HG03342 (cell line): ENCODE data around the gene LIPE.

Source experiments
- ATAC-seq: cut with Tn5 transposase; IDR thresholded peaks from one replicate; pipeline ENCODE4 v1.9.1; 2021; ENCODE audit warnings: mild to moderate bottlenecking, moderate library complexity; ENCODE audit not compliant: unreplicated experiment

The LIPE gene

DNA sequence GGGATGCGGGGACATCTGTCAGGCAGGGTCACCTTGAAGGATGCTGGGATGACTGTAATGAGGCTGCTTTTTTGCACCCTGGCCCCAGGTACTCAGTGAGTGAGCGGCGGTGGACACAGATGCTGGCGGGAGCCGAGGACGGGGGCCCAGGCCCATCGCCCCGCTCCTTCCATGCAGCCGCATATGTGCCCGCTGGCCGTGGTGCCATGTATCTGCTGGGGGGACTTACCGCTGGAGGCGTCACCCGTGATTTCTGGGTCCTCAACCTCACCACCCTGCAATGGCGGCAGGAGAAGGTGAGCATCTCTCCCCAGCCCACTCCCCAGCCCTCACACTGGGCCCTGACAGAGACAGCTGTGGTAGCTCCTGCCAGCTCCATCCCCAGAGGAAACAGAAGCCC lies 70.5 kb downstream of the LIPE start:
- no peak for ATAC-seq

DNA sequence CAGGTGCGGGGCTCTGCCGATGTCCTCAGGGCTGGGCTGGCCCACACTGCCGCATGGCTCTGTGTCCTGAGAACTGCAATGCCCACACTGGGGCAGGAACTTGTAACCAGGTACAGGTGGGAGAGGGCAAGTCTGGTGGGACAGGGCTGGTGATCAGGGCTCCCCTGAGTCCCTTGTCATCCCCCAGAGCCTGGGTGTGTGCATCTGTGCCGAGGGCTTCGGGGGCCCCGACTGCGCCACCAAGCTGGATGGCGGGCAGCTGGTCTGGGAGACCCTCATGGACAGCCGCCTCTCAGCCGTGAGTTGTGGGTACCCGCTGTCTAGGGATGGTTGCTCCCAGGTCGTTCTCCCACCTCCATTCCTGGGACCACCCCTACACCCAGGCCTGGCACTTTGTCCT lies 71.3 kb downstream of the LIPE start:
- ATAC-seq = no peak

DNA sequence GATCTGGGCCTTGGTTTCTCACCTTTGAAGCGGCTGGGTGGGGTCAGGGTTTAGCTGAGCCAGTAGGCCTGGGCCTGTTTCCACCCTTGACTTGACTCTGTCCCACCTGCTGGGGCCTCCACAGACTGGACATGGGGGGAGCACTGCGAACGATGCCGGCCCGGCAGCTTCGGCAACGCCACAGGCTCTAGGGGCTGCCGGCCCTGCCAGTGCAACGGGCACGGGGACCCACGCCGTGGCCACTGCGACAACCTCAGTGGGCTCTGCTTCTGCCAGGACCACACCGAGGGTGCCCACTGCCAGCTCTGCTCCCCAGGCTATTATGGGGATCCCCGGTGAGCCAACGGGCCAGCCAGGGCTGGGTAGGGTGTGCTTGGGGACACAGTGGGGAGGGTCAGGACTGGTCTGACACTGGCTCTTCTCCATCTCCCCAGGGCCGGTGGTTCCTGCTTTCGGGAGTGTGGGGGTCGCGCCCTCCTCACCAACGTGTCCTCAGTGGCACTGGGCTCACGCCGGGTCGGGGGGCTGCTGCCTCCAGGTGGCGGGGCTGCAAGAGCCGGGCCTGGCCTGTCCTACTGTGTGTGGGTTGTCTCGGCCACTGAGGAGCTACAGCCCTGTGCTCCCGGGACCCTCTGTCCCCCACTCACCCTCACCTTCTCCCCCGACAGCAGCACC lies 73.7 kb downstream of the LIPE start:
- no peak for ATAC-seq

DNA sequence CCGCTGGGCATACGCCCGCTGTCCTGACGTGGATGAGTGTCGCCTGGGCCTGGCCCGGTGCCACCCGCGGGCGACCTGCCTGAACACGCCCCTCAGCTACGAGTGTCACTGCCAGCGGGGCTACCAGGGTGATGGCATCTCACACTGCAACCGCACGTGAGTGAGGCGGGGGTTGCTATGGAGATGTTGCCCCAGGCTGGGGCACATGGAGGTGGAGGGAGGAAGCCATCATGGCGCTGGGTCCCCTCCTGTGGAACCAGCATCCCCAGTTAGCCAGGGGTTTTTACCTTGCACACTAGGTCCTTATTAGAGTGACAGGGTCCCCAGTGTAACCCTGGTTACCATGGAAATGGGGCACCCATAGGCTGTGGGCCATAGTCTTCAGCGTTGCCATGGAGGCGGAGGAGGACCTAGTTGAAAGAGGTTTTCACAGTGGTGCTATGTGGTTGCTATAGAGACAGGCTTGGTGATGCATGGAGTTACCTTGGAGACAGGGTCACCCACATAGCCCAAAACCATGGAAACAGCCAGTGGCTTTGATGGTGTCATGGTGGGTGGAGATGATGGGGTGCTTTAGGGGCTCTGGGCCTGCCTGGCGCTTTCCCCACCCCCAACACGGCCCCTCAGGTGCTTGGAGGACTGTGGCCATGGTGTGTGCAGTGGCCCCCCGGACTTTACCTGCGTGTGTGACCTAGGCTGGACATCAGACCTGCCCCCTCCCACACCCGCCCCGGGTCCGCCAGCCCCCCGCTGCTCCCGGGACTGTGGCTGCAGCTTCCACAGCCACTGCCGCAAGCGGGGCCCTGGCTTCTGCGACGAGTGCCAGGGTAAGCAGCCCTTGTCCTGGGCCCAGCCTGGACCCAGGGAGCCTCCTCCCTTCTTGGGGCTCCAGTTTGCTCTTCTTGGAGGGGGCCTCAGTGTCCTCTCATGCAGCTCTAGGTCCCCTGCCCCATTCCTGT lies 74.6 kb downstream of the LIPE start:
- ATAC-seq = no peak
